HK-2 (cell line): ENCODE results near the gene TXNDC12.
"Not testable (repeated sequence)": the region's sequence is repeated elsewhere in the genome, so short reads cannot be mapped to it uniquely, and the experiment has no call there.

ENCODE experiments used
- DNase-seq: peaks from one replicate; pipeline ENCODE4 v3.0.0-alpha.2; 2018; ENCODE audit not compliant: unreplicated experiment

Gene TXNDC12

DNA sequence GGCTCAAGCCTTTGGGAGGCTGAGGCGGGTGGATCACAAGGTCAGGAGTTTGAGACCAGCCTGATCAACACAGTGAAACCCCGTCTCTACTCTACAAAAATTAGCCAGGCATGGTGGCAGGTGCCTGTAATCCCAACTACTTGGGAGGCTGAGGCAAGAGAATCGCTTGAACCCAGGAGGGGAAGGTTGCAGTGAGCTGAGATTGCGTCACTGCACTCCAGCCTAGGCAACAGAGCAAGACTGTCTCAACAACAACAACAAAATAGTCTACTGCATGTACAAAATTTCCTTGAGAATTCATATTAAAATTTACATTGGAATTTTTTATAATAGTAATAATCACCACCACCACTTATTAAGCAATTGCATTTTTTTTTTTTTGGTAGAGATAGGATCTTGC is 5.7 kb downstream of the TXNDC12 start:
- DNase-seq = not testable (repeated sequence)

DNA sequence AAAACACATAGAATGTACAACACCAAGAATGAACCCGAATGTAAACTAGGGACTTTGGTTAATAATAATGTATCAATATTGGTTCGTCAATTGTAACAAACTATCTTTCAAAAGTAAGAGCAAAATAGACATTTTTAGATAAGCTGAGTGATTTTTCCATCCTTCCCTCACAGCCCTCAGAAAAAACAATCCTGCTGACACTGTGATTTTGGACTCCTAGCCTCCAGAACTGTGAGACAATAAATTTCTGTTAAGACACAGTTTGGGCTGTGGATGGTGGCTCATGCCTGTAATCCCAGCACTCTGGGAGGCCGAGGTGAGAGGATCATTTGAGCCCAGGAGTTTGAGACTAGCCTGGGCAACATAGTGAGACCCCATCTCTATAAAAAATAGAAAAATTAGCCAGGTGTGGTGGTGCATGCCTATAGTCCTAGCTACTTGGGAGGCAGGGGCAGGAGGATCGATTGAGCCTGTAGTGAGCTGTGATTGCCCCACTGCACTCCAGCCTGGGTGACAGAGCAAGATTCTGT is 9.3 kb downstream of the TXNDC12 start:
- not testable (repeated sequence) for DNase-seq

DNA sequence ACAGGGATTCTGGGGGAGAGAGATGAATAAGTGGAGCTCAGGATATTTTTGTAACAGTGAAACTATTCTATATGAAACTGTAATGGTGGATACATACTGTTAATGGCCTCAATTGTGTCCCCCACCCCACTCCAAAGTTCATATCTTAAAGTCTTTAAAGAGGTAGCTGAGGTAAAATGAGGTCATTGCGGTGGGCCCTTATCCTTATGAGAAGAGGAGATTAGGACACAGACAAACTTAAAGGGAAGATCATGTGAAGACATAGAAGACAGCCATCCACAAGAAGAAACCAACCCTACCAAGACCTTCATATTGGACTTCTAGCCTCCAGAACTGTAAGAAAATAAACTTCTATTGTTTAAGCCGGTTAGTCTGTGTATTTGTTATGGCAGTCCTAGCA is 9.8 kb downstream of the TXNDC12 start:
- DNase-seq = no peak

DNA sequence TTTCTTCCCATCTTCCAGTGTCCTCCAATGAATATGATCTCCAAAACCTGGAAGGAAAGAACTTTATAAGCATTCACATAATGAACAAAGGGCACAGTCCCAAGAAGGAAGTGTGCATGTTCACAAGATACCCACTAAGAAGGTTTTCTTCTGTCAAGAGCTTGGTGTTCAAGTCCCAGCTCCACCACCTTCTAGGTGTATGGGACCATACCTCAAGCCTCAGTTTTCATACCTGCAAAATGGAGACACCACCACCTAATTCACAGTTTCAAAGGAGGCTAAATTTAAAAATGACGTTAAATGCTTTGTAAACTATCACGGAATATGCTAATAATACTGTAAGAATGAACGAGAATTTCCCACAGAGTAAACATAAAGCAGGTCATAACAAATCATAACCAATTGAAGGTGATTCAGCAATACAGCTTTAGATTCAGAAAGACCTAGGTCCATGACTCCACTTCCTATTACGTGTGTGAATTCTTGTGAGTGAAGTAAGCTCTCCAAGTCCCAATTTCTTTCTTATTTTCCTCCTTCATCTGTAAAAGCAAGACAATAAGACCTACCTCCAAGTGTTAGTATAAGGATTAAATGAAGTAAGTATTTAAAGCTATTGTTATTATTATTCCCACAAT is 13.3 kb downstream of the TXNDC12 start:
- no peak for DNase-seq

DNA sequence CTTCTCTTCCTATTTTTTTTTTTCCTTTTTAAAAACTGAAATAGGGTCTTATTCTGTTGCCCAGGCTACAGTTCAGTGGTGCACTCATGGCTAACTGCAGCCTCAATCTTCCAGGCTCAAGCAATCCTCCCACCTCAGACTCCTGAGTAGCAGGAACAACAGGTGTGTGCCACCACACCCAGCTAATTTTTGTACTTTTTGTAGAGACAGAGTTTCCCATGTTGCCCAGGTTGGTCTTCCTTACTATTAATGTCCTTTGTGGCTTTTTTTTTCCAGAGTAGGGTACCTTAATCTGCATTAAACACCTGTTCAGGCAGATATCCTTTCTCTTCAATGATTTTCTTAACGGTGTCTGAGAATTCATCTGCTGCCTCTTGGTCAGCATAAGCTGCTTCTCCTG is 17.1 kb downstream of the TXNDC12 start:
- no peak for DNase-seq

DNA sequence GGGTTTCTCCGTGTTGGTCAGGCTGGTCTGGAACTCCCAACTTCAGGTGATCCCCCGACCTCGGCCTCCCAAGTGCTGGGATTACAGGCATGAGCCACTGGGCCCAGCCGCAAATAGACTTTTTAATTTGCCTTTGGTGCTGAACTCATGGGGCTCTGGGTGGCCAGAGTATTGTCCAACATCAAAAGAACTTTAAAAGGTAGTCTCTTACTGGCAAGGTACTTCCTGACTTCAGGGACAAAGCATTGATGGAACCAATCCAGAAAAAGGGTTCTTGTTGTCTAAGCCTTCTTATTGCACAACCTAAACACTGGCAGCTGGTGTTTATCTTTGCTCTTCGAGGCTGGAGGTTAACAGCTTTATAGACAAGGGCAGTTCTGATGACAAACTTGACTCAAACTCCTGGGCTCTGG is 17.6 kb downstream of the TXNDC12 start:
- no peak for DNase-seq

DNA sequence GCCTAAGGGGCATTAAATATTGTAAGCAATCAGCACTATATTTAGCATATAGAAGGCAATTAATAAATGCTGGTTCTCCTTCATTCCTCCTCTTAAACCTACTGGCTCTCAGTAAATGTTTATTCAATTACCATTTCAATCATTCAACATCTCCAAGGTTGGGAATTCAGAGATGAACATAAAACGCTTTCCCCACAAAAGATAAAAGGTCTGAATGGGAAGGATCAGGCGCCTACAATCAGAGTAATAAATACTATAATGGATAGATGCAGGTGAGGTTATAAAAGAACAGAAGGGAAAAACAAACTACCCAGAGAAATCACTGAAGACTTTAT is 21.0 kb downstream of the TXNDC12 start:
- no peak for DNase-seq

DNA sequence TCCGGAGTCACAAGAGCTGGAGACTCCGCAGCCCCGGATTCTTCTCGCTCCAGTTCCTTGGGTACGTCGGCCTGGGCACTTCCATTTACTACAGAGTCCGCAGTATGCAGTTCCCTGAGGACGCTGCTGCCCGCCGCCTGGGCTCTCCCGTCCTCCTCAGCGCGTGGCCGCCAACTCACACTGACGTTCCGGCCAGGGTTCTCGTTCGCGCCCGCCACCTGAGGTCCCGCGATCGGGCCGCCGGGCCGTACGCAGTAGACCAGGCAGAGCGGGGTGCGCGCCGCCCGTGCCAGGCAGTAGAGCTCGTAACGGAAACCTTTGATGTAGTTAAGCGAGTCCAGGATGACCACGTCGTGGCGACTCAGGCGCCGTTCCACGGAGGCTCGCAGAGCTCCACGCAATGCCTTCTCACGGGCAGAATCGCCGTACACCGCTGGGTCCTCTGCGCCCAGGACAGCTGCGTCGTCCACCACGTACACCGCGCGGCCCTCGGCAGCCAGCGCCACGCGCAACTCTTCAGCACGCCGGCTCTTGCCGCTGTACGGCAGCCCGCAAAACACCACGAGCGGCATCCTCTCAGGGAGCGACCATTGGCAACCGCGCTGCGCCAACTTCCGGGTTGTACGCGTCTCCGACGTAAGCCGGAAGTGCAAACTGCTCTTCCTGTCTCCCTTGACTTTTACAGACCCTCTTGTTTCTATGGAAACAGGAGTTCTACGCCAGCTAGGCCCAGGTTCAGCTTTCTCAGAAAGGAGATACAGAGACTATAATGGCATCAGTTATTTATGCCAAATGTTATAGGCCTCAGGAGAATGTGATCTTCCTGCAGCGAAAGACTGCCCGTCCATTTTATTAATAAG is 21.6 kb downstream of the TXNDC12 start, which contains the start of gene KTI12:
Gene KTI12, minus strand, starts transcription at position 621 of the 860 bp plus-strand sequence. Its CDS starts 49 bp downstream, at position 572.
- peak; percentile 83 for DNase-seq

DNA sequence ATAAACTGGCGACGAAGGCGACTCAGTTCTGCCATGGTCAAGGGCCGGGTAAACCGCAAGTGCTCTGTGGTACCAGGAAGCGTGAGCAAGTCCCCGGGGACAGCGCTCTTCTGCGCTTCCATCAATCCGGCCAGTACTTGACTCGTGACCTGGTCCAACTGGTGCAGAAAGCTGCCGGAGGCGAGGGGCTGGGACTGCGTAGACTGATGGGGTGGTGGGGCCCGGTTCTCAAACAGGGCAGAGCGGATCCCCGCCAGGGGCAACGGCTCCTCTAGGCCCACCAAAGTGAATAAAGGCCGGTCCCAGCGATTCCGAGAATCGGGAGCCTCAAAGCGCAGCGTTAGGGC is 22.2 kb downstream of the TXNDC12 start:
- peak; percentile 34 for DNase-seq

DNA sequence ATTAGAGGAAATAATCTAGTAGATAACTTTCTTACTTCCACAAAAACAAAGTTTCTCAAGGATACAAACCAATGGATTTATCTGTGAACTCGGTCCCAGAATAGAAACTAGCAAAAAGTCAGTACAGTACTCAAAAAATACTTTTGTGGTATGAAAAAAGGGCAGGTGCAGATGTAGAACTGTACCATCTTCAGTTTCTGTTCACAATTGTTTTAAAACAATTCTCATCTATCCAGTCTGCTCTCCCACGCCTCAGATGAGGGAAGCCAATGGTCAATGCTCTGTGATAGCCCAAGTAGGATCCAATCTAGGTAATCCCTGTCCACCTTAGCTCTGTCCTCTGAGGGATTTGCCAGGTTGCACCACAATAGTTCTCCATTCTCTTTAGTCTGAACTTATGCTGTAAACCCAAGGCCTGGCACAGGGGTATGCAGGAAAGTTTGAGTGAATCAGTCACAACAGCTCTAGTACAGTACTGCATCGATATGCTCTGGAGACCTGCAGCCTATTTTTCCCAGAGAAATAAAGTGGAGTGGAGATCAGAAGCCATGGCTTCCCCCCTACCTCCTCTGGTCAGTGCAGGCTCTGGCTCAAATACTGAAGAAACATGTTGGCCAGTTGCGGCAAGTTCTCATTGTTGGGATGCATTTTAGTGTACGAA is 22.7 kb downstream of the TXNDC12 start:
- no peak for DNase-seq

DNA sequence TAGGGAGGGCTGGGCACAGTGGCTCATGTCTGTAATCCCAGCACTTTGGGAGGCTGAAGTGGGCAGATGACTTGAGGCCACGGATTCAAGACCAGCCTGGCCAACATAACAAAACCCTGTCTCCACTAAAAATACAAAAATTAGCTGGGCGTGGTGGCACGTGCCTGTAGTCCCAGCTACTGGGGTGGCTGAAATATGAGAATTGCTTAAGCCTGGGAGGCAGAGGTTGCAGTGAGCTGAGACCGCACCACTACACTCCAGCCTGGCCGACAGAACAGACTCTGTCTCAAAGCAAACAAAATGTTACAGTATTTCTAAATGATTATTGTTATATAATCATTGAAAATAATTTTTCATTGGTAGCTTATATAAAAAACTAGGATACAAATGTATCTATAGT is 26.2 kb downstream of the TXNDC12 start:
- DNase-seq = not testable (repeated sequence)

DNA sequence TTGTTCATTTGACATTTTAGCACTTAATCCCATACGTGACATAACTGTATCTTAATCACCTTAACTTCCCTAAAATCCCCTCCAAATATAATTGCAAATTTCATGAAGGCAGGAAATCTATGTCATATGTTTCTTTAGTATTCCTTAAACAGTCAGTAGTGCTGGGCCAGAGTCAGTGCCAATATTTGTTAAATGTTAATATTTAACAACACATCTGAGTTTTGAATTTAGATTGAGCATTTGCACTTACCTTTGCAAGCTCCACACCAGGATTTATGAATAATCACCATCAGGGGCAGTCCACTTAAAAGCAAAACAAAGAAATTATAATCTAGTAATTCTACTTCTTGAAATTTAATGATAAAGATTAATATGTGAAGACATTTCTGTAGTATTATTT is 26.7 kb downstream of the TXNDC12 start:
- DNase-seq = no peak

DNA sequence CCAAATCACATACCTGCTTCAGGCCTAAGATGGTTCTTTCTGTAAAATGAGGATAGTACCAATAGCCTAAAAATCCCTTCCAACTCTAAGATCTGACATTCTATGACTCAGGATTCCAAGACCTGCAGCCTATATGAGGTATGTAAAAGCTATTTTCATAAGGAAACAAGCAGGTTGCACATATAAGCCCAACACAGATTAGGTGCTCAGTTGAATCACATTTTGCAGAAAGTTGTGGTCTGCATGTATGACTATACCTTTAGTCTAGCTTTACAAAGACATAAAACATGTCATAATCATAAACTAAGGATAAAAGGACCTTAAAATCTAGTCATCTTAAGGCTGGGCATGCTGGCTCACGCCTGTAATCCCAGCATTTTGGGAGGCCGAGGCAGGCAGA is 28.7 kb downstream of the TXNDC12 start:
- no peak for DNase-seq

DNA sequence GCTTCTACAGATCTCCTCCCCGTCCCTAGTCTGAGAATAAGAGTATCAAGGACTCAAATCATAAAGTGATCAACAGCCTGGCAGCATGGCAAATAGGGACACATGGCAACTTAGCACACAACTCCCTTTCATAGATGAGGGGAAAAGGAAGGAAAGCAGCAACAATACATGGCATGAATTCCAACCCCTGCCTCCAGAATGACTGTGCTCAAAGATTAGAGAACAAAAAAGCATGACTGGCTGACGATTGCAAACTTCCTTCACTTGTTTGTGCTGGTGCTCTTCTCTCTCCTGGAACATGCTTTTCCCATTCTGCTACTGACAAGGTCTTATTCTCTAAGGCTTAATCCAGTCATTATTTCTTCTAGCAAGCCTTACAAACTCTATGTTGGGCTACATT is 32.9 kb downstream of the TXNDC12 start:
- DNase-seq = no peak

DNA sequence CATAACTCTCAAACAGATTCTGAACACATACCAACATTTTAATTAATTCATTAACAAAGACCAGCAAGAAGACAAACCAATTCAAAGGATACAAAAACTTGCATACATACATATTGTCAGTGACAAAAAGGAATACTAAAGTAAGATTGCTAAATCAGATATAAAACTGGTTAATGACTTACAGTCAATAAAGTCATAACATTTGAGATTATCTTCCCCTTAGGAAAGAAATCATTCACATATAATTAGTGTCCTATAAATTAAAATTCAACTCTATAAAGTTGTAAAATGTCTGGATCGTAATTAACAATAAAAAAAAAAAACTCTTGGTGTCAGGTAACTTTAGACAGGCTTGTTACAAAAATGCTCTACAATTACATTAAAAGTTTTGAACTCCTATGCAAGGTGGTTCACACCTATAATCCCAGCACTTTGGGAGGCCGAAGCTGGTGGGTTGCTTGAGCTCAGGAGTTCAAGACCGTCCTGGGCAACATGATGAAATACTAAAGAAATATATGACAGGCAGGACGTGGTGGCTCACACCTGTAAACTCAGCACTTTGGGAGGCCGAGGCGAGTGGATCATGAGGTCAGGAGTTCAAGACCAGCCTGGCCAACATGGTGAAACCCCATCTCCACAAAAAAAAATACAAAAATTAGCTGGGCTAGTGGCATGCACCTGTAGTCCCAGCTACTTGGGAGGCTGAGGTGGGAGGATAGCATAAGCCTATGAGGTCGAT is 46.8 kb downstream of the TXNDC12 start:
- no peak for DNase-seq

DNA sequence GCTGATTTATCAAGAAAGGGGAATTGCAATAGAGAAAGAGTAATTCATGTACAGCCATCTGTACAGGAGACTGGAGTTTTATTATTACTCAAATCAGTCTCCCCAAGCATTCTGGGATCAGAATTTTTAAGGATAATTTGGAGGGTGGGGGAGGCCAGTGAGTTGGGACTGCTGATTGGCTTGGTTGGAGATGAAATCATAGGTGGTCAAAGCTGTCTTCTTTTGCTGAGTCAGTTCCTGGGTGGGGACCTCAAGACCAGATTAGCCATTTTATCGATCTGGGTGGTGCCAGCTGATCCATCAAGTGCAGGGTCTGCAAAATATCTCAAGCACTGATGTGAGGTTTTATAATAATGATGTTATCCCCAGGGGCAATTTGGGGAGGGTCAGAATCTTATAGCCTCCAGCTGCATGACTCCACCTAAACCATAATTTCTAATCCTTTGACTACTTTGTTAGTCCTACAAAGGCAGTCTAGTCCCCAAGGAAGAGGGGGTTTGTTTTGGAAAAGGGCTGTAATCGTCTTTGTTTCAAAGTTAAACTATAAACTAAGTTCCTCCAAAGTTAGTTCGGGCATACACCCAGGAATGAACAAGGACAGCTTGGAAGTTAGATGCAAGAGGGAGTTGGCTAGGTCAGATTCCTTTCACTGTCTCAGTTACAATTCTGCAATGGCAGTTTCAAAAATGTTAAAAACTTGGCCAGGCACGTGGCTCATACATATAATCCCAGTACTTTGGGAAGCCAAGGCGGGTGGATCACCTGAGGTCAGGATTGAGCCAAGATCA is 47.6 kb downstream of the TXNDC12 start:
- DNase-seq = peak; percentile 41

DNA sequence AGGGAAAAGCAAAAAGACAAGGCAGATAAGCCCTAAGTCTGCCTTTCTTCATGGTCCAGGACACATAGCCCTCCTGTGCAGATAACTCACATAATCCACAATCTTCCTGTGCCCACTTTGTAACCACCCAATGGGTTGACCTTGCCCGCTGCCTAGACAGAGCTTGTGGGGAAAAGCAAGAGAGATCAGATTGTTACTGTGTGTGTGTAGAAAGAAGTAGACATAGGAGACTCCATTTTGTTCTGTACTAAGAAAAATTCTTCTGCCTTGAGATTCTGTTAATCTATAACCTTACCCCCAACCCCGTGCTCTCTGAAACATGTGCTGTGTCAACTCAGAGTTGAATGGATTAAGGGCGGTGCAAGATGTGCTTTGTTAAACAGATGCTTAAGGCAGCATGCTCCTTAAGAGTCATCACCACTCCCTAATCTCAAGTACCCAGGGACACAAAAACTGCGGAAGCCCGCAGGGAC is 48.9 kb downstream of the TXNDC12 start:
- peak; percentile 51 for DNase-seq

DNA sequence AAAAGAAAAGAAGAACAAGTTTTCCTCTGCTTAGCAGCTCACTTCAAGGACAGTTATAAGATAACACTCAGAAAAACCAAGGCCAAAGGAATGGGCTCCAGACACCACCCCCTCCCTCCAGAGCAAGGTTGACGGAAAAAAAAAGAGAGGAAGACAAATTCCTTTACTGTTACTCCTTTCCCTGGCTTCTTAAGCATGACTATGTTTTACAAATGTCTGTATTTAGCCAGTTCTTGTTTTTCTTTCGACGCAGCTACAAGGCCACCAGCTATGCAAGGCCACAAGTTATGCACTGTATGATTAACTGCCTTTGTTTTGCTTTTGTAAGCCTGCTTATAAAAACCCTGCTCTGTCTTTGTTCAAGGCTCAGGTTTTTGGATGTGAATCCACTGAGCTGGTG is 49.4 kb downstream of the TXNDC12 start:
- peak; percentile 37 for DNase-seq

DNA sequence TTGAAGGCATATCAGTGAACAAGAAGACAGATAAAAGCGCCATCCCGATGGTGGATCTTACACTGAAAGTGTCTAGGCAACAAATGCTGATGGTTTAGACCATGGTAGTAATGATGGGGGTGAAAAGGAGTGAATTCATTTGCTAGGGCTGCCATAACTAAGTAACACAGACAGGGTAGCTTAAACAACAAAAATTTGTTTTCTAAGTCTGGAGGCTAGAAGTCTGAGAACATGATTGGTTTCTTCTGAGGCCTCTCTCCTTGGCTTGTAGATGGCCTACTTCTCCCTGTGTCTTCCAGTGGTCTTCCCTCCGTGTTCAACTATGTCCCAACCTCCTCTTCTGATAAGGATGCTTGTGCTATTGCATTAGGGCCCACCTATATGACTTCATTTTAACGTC is 51.1 kb downstream of the TXNDC12 start:
- DNase-seq = no peak

DNA sequence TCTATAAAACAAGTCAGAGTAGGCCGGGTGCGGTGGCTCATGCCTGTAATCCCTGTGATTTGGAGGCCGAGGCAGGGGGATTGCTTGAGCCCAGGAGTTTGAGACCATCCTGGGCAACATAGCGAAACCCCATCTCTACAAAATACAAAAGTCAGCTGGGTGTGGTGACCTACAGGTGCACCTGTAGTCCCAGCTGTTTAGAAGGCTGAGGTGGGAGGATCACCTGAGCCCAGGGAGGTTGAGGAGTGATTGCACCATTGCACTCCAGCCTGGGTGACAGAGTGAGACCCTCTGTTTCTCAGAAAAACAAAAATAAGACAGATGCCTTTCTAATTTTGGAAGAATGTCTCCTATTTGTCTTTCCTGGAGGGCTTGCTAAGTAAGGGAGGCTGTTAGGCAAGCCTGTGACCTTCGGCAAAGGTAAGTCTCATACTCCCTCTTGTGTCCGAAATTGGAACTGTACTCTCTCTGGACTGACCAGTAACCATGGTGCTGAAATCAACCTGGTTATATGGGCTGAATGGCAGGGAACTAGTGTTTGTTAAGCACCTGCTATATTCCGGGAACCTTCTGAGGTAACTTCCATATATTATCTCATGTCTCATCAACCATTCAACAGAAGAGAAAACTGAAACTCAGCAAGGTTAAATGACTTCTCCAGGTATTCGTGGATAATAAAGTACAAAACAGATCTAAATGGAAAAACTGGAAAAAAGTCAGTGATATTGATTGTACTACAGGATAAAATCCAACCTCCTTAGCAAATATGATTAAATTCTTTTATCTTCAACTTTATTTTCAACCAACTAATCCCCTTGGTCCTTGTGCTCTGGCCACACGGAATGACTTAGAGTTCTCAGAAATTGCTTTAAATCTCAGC is 52.7 kb downstream of the TXNDC12 start:
- peak; percentile 46 for DNase-seq
